Measurements from ENCODE around the gene MRC1.

Gene MRC1

GRCh38 chr10:17841050-17841449 is 31.9 kb downstream of the MRC1 start:
- H3K4me3 ChIP-seq (ENCODE audit: low read depth, low read length) = no peak overlapping the region
- no peaks in the 10 kb centered on the region for H3K36me3 ChIP-seq
- no peak for DNase-seq
- TF ChIP-seq CTCF (IDR thresholded peaks at IDR 0.05; ENCODE audit: low read depth, low read length) = no peak
- H3K27me3 ChIP-seq = no peaks in the 10 kb centered on the region
- peaks cover 5% of the 10 kb centered on the region for H3K4me1 ChIP-seq
- H3K9me3 ChIP-seq = no peaks in the 10 kb centered on the region

- Histone ChIP-seq H3K36me3 (no peaks in the 10 kb centered on the region), H3K4me1 (peaks cover 11% of the 10 kb centered on the region), H3K4me3 (ENCODE audit: low read depth, low read length) (no peak overlapping the region), H3K9me3 (no peaks in the 10 kb centered on the region), H3K27me3 (no peaks in the 10 kb centered on the region)
- DNase-seq = no peak
- no peak for TF ChIP-seq CTCF (IDR thresholded peaks at IDR 0.05; ENCODE audit: low read depth, low read length)
Measured at GRCh38 chr10:17842641-17843040, 33.5 kb downstream of the MRC1 start.

GRCh38 chr10:17847585-17848296 is 38.6 kb downstream of the MRC1 start:
- TF ChIP-seq CTCF (IDR thresholded peaks at IDR 0.05; ENCODE audit: low read depth, low read length) = peak; percentile 58
- H3K4me3 ChIP-seq (ENCODE audit: low read depth, low read length) = no peak overlapping the region
- no peaks in the 10 kb centered on the region for H3K36me3 ChIP-seq
- no peaks in the 10 kb centered on the region for H3K27me3 ChIP-seq
- H3K4me1 ChIP-seq = peaks cover 25% of the 10 kb centered on the region
- DNase-seq = no peak
- H3K9me3 ChIP-seq = no peaks in the 10 kb centered on the region

GRCh38 chr10:17848646-17849045 is 39.5 kb downstream of the MRC1 start:
- no peak for TF ChIP-seq CTCF (IDR thresholded peaks at IDR 0.05; ENCODE audit: low read depth, low read length)
- Histone ChIP-seq H3K4me1 (peaks cover 27% of the 10 kb centered on the region), H3K27me3 (no peaks in the 10 kb centered on the region), H3K4me3 (ENCODE audit: low read depth, low read length) (no peak overlapping the region), H3K9me3 (no peaks in the 10 kb centered on the region), H3K36me3 (no peaks in the 10 kb centered on the region)
- no peak for DNase-seq

GRCh38 chr10:17850501-17850900 is 41.4 kb downstream of the MRC1 start:
- 0 out of 2 replicates have a peak overlapping the region, but pooled peaks have one; percentile 7 for H3K4me3 ChIP-seq (ENCODE audit: low read depth, low read length)

More at GRCh38 chr10:17850501-17850900, 41.4 kb downstream of the MRC1 start:
- H3K36me3 ChIP-seq = no peaks in the 10 kb centered on the region
- H3K9me3 ChIP-seq = no peaks in the 10 kb centered on the region
- H3K4me1 ChIP-seq = peaks cover 27% of the 10 kb centered on the region
- peak; percentile 59 for DNase-seq
- no peaks in the 10 kb centered on the region for H3K27me3 ChIP-seq
- TF ChIP-seq CTCF (IDR thresholded peaks at IDR 0.05; ENCODE audit: low read depth, low read length) = no peak

All from BE2C (cell line).